SK-N-MC (cell line): ENCODE results near the gene LBX1.

Experiments
- DNase-seq: peaks from one replicate; pipeline ENCODE4 v3.0.0-alpha.2; 2011; ENCODE audit warnings: low read depth, low spot score
- H3K27ac ChIP-seq: fragments of 200-600 bp; sonication (generic); 2 replicates; pipeline ENCODE4 v1.5.1; 2016; ENCODE audit warnings: mixed run types
- H3K36me3 ChIP-seq: fragments of 200-600 bp; sonication (generic); 2 replicates; pipeline ENCODE4 v1.6.1; 2017; ENCODE audit warnings: antibody characterized with exemption, low read length, mixed read lengths; ENCODE audit not compliant: insufficient read depth
- H3K4me3 ChIP-seq: fragments of 200-600 bp; sonication (generic); 2 replicates; pipeline ENCODE4 v1.5.1; 2016
- H3K9ac ChIP-seq: fragments of 200-600 bp; sonication (generic); 2 replicates; pipeline ENCODE4 v1.8.0; 2017; ENCODE audit warnings: mixed run types, mixed read lengths; ENCODE audit not compliant: insufficient read length
- H3K9me3 ChIP-seq: fragments of 200-600 bp; sonication (generic); 2 replicates; pipeline ENCODE4 v1.6.1; 2017; ENCODE audit warnings: low read depth, mild to moderate bottlenecking, antibody characterized with exemption, low read length, moderate library complexity, mixed read lengths
- EZH2 ChIP-seq: fragments of 200-600 bp; sonication (generic); IDR thresholded peaks from one replicate; pipeline ENCODE4 v1.6.1; 2017; ENCODE audit warnings: antibody characterized with exemption
- FOXP2 ChIP-seq: optimal IDR thresholded peaks from 2 replicates; pipeline ENCODE3; 2011; ENCODE audit warnings: mild to moderate bottlenecking, moderate library complexity; ENCODE audit not compliant: insufficient read depth; ENCODE audit errors: extremely low read length, control extremely low read depth
- POLR2AphosphoS5 ChIP-seq: IDR thresholded peaks from 2 replicates; pipeline ENCODE4 v1.6.1; 2012; ENCODE audit warnings: mild to moderate bottlenecking, low read depth, low read length, borderline replicate concordance

Gene LBX1

DNA sequence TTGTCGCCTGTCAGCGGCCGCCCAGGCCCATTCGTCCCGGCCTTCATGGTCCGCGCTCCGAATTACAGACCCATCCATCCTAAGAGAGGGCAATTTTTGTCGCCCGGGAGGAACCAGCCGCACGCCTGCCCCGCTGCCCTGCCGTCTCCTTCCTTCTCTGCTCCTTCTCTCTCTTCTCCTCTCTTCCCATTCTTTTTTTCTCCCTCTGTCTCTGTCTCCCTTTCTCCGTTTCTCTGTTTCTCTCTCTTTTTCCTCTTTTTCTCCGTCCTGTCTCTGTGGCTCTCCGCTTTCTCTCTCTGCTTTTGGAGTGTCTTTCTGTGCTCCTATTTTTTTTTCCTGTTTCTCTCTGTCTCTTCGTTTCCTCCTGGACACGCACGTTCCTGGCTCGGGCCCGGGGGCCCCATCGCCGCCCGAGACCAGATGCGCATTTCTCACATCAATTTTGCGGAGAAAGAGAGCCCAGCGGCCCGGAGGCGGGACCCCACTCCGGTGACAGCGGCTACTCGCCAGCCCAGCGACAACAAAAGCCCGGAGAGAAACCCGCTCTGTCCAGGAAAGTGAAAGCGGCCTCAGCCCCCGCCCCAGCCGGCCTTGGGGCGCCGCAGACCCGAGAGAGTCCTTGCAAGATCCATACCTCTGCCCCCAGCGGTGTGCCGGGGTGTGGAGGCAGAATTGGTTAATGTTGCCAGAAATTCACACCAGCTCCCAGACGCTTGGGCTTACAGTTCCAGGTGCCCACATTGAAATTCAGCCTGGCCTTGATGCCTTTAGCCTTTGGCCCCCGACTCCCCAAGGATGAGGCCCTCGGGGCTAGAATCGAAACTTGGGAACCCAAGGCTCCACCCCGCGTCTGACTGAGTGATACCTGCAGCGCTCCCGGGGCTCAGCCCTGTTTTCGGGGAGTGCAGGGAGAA is 4.1 kb downstream of the LBX1 start:
- DNase-seq = no peak
- Histone ChIP-seq H3K9ac (no peak overlapping the region), H3K27ac (no peak overlapping the region), H3K9me3 (no peaks in the 10 kb centered on the region), H3K36me3 (no peaks in the 10 kb centered on the region), H3K4me3 (no peak overlapping the region)
- TF ChIP-seq FOXP2 (no peak), EZH2 (no peak), POLR2AphosphoS5 (no peak)

- Histone ChIP-seq H3K9ac (no peak overlapping the region), H3K4me3 (no peak overlapping the region), H3K27ac (no peak overlapping the region), H3K9me3 (no peaks in the 10 kb centered on the region), H3K36me3 (no peaks in the 10 kb centered on the region)
- TF ChIP-seq FOXP2 (no peak), POLR2AphosphoS5 (no peak), EZH2 (no peak)
- no peak for DNase-seq
Observed at GRCh38 chr10:101224060-101224909, 5.0 kb downstream of the LBX1 start.

- no peak overlapping the region for H3K27ac ChIP-seq
- no peaks in the 10 kb centered on the region for H3K36me3 ChIP-seq
- no peaks in the 10 kb centered on the region for H3K9me3 ChIP-seq
- no peak overlapping the region for H3K4me3 ChIP-seq
- TF ChIP-seq POLR2AphosphoS5 (no peak), EZH2 (no peak), FOXP2 (no peak)
- no peak overlapping the region for H3K9ac ChIP-seq
- no peak for DNase-seq
Observed at GRCh38 chr10:101223274-101224059, 5.8 kb downstream of the LBX1 start.

- Histone ChIP-seq H3K36me3 (no peaks in the 10 kb centered on the region), H3K4me3 (no peak overlapping the region), H3K27ac (no peak overlapping the region), H3K9me3 (no peaks in the 10 kb centered on the region), H3K9ac (no peak overlapping the region)
- TF ChIP-seq POLR2AphosphoS5 (no peak), FOXP2 (no peak), EZH2 (no peak)
- DNase-seq = no peak
Observed at GRCh38 chr10:101222683-101223273, 6.5 kb downstream of the LBX1 start.

GRCh38 chr10:101221963-101222531 is 7.2 kb downstream of the LBX1 start:
- Histone ChIP-seq H3K27ac (no peak overlapping the region), H3K9ac (no peak overlapping the region), H3K36me3 (no peaks in the 10 kb centered on the region), H3K4me3 (no peak overlapping the region), H3K9me3 (no peaks in the 10 kb centered on the region)
- DNase-seq = no peak
- TF ChIP-seq EZH2 (no peak), FOXP2 (no peak), POLR2AphosphoS5 (no peak)

- Histone ChIP-seq H3K36me3 (no peaks in the 10 kb centered on the region), H3K9ac (no peak overlapping the region), H3K27ac (no peak overlapping the region), H3K9me3 (no peaks in the 10 kb centered on the region), H3K4me3 (no peak overlapping the region)
- TF ChIP-seq EZH2 (no peak), POLR2AphosphoS5 (no peak), FOXP2 (no peak)
- DNase-seq = no peak
Observed at GRCh38 chr10:101221549-101221948, 7.7 kb downstream of the LBX1 start.

- no peak overlapping the region for H3K27ac ChIP-seq
- H3K9ac ChIP-seq = no peak overlapping the region
- H3K4me3 ChIP-seq = no peak overlapping the region
- no peak for DNase-seq
- no peaks in the 10 kb centered on the region for H3K9me3 ChIP-seq
- no peaks in the 10 kb centered on the region for H3K36me3 ChIP-seq
- TF ChIP-seq POLR2AphosphoS5 (no peak), FOXP2 (no peak), EZH2 (no peak)
Observed at GRCh38 chr10:101219946-101220451, 9.3 kb downstream of the LBX1 start.
